PC-9 (cell line): ENCODE measurements around the gene C1orf21. TPM values are rescaled to one million over a fixed set of nuclear protein-coding genes. Genes with fewer than 3 reads are reported as not detected.

Source experiments
- BruUV-seq: library from RNA; stranded (reverse); fragments of 400-500 nt; replicated peaks from 2 replicates; lab custom pipeline; 2021; lab: Mats Ljungman, UMichigan
- CTCF ChIA-PET: fragments of 300-600 bp; sonication (Branson Sonifier 250); formaldehyde crosslinking; loops from one replicate; lab custom pipeline; 2022; ENCODE audit warnings: antibody characterized with exemption; lab: Charles Lee
- POLR2A ChIA-PET: fragments of 300-600 bp; sonication (Branson Sonifier 250); formaldehyde crosslinking; loops from one replicate; lab custom pipeline; 2022; ENCODE audit warnings: antibody characterized with exemption; ENCODE audit not compliant: unreplicated experiment; lab: Charles Lee
- DNase-seq, 2 experiments: peaks; one replicate each; pipeline versions ENCODE4 v3.0.0 to v3.0.0-alpha.2; 2015 to 2022; ENCODE audit warnings: mixed read lengths in 1 of 2
- H2AFZ ChIP-seq: fragments of 200-600 bp; sonication (generic); 2 replicates; pipeline ENCODE4 v1.8.1; 2017; ENCODE audit warnings: antibody characterized with exemption
- H3F3A ChIP-seq: fragments of 200-600 bp; sonication (generic); 2 replicates; pipeline ENCODE4 v1.8.1; 2017; ENCODE audit warnings: antibody characterized with exemption, mild to moderate bottlenecking, low read depth; ENCODE audit not compliant: insufficient read depth
- H3K27ac ChIP-seq: fragments of 200-600 bp; sonication (generic); 2 replicates; pipeline ENCODE4 v1.6.1; 2016; ENCODE audit warnings: mixed run types
- H3K27me3 ChIP-seq: fragments of 200-600 bp; sonication (generic); 2 replicates; pipeline ENCODE4 v1.6.1; 2016; ENCODE audit warnings: low read depth, mixed run types; ENCODE audit not compliant: insufficient read depth
- H3K36me3 ChIP-seq: fragments of 200-600 bp; sonication (generic); 2 replicates; pipeline ENCODE4 v1.6.1; 2016; ENCODE audit warnings: low read depth, mixed run types
- H3K4me1 ChIP-seq: fragments of 200-600 bp; sonication (generic); replicated peaks from 2 replicates; pipeline ENCODE4 v1.6.1; 2016; ENCODE audit warnings: mixed run types; ENCODE audit not compliant: insufficient read depth
- H3K4me2 ChIP-seq: fragments of 200-600 bp; sonication (generic); 2 replicates; pipeline ENCODE4 v1.6.1; 2017; ENCODE audit warnings: mixed run types
- H3K4me3 ChIP-seq: fragments of 200-600 bp; sonication (generic); 2 replicates; pipeline ENCODE4 v1.6.1; 2016; ENCODE audit warnings: mixed run types
- H3K79me2 ChIP-seq: fragments of 200-600 bp; sonication (generic); 2 replicates; pipeline ENCODE4 v1.6.1; 2017; ENCODE audit warnings: low read depth, mixed run types
- H3K9me2 ChIP-seq: fragments of 200-600 bp; sonication (generic); 2 replicates; pipeline ENCODE4 v1.8.1; 2017; ENCODE audit warnings: mild to moderate bottlenecking; ENCODE audit not compliant: insufficient read depth
- H3K9me3 ChIP-seq: fragments of 200-600 bp; sonication (generic); 2 replicates; pipeline ENCODE4 v1.8.1; 2016; ENCODE audit warnings: low read depth; ENCODE audit not compliant: insufficient read depth
- H4K20me1 ChIP-seq: fragments of 200-600 bp; sonication (generic); 2 replicates; pipeline ENCODE4 v1.8.1; 2017; ENCODE audit not compliant: insufficient read depth
- CTCF ChIP-seq: fragments of 200-600 bp; sonication (generic); conservative IDR thresholded peaks from 2 replicates; pipeline ENCODE4 v1.6.1; 2017; ENCODE audit warnings: mixed run types, antibody characterized with exemption, mild to moderate bottlenecking, moderate library complexity
- EZH2 ChIP-seq: fragments of 200-600 bp; sonication (generic); IDR thresholded peaks from 2 replicates; pipeline ENCODE4 v1.8.0; 2017; ENCODE audit warnings: antibody characterized with exemption, low read depth
- intact Hi-C: fragments of 100-400 bp; cut with micrococcal nuclease; formaldehyde crosslinking; loops from one replicate; pipeline ENCODE4 v1.10.0; 2022; ENCODE audit not compliant: unreplicated experiment
- total RNA-seq: library from RNA; stranded (reverse); gene quantifications from 2 replicates; pipeline ENCODE4 v1.2.3, GENCODE V29; 2021

C1orf21 gene
- total RNA-seq, 1 experiment from 2014 or later = 13.8 TPM

GRCh38 chr1:184416946-184417345 lies 30.1 kb downstream of the C1orf21 start:
- BruUV-seq = no TSS peak
- intact Hi-C loops = no loop called here
- no peak overlapping the region for H3K4me2 ChIP-seq
- no peaks in the 10 kb centered on the region for H3K79me2 ChIP-seq
- no peaks in the 10 kb centered on the region for H3K9me3 ChIP-seq
- no peak overlapping the region for H3K4me3 ChIP-seq
- no peaks in the 10 kb centered on the region for H3K4me1 ChIP-seq
- no peak overlapping the region for H3K27ac ChIP-seq
- POLR2A ChIA-PET = no interaction called here
- no peak overlapping the region for H2AFZ ChIP-seq
- no peaks in the 10 kb centered on the region for H3K27me3 ChIP-seq
- H3K36me3 ChIP-seq = no peaks in the 10 kb centered on the region
- no peaks in the 10 kb centered on the region for H3K9me2 ChIP-seq
- CTCF ChIA-PET = no interaction called here
- no peak for DNase-seq
- no peaks in the 10 kb centered on the region for H3F3A ChIP-seq
- TF ChIP-seq EZH2 (no peak), CTCF (no peak)
- H4K20me1 ChIP-seq = no peaks in the 10 kb centered on the region

GRCh38 chr1:184417916-184418315 lies 31.1 kb downstream of the C1orf21 start:
- H3K4me1 ChIP-seq = no peaks in the 10 kb centered on the region
- intact Hi-C loops = no loop called here
- no peaks in the 10 kb centered on the region for H3K27me3 ChIP-seq

GRCh38 chr1:184418652-184419349 lies 32.0 kb downstream of the C1orf21 start:
- H3K27ac ChIP-seq = no peak overlapping the region
- no peaks in the 10 kb centered on the region for H3K36me3 ChIP-seq
- H3K4me1 ChIP-seq = no peaks in the 10 kb centered on the region
- H4K20me1 ChIP-seq = no peaks in the 10 kb centered on the region
- no peak overlapping the region for H2AFZ ChIP-seq
- no peaks in the 10 kb centered on the region for H3K9me3 ChIP-seq
- no peaks in the 10 kb centered on the region for H3K79me2 ChIP-seq
- no peaks in the 10 kb centered on the region for H3F3A ChIP-seq
- TF ChIP-seq CTCF (no peak), EZH2 (no peak)
- no peaks in the 10 kb centered on the region for H3K27me3 ChIP-seq
- POLR2A ChIA-PET = interaction anchor here (0.7 kb wide), 1 partner anchor 318 kb away, joined by 4 read pairs; no protein-coding TSS in a partner anchor
- CTCF ChIA-PET = no interaction called here
- no TSS peak for BruUV-seq
- no peak overlapping the region for H3K4me2 ChIP-seq
- H3K4me3 ChIP-seq = no peak overlapping the region
- H3K9me2 ChIP-seq = no peaks in the 10 kb centered on the region
- DNase-seq = no peak
- intact Hi-C loops = no loop called here

More at GRCh38 chr1:184417916-184418315, 31.1 kb downstream of the C1orf21 start:
- no peaks in the 10 kb centered on the region for H4K20me1 ChIP-seq
- no peaks in the 10 kb centered on the region for H3K9me2 ChIP-seq
- no peaks in the 10 kb centered on the region for H3F3A ChIP-seq
- ChIA-PET CTCF (no interaction called here), POLR2A (no interaction called here)
- TF ChIP-seq EZH2 = no peak
- TF ChIP-seq CTCF = no peak
- no TSS peak for BruUV-seq
- no peaks in the 10 kb centered on the region for H3K36me3 ChIP-seq
- no peaks in the 10 kb centered on the region for H3K79me2 ChIP-seq
- H2AFZ ChIP-seq = no peak overlapping the region
- H3K27ac ChIP-seq = no peak overlapping the region
- H3K4me3 ChIP-seq = no peak overlapping the region
- no peaks in the 10 kb centered on the region for H3K9me3 ChIP-seq
- DNase-seq = no peak
- H3K4me2 ChIP-seq = no peak overlapping the region
